ENCODE measurements around the gene EPB41.

The EPB41 gene

DNA sequence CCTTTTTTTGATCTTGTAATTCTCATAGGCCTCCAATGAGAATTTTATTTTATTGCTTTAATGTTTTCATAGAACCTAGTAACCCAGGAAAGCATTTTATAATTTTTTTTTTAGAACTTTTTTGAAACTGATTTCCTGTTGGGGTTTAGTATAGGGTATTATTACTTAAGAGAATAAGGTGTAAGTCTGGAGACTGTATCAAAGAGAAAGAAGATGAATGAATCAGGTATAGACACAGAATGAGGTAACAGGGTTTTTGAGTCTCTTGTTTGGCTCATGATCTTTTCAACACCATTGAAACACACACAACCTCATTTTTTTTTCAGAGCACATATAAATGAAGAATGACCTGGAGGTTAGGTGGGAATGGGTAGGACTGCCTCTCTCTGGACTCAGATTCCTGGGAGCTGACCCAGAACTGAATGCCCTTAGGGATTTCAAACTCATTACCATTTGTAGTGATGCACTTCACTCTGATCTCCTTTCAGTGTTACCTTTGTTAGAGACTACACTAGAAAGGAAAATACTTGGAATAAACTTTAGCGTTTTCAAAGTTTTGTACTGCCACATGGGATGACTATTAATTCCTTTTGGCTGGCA lies 51.0 kb downstream of the EPB41 start:
- Mint-ChIP-seq H3K4me1 (ENCODE audit: low read depth) (peaks cover 13% of the 10 kb centered on the region), H3K4me3 (no peak overlapping the region), H3K36me3 (ENCODE audit: low read depth) (peaks cover 8% of the 10 kb centered on the region), H3K27me3 (ENCODE audit: low read depth) (no peaks in the 10 kb centered on the region), H3K9me3 (no peaks in the 10 kb centered on the region), H3K27ac (no peak overlapping the region)

DNA sequence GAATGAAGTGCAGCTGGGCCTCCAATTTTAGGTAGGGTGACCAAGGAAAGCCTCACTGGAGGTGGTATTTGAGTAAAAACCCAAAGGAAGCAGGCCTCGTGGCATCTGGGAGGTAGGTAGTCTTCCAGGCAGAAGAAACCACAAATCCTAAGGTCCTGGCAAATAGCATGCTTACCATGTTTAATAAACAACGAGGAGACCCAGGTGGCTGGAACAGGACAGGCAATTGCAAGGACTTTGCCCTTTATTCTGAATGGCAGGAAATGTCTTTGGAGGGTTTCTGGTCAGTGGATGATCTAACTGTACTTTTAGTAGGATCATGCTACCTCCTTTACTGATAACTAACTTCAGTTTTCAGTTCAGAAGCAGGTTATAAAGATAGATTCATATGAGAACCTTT lies 52.2 kb downstream of the EPB41 start:
- H3K9me3 Mint-ChIP-seq, result no peaks in the 10 kb centered on the region
- no peak overlapping the region for H3K4me3 Mint-ChIP-seq
- H3K36me3 Mint-ChIP-seq (ENCODE audit: low read depth), result peaks cover 6% of the 10 kb centered on the region
- H3K4me1 Mint-ChIP-seq (ENCODE audit: low read depth), result peaks cover 9% of the 10 kb centered on the region
- H3K27me3 Mint-ChIP-seq (ENCODE audit: low read depth), result no peaks in the 10 kb centered on the region
- no peak overlapping the region for H3K27ac Mint-ChIP-seq

DNA sequence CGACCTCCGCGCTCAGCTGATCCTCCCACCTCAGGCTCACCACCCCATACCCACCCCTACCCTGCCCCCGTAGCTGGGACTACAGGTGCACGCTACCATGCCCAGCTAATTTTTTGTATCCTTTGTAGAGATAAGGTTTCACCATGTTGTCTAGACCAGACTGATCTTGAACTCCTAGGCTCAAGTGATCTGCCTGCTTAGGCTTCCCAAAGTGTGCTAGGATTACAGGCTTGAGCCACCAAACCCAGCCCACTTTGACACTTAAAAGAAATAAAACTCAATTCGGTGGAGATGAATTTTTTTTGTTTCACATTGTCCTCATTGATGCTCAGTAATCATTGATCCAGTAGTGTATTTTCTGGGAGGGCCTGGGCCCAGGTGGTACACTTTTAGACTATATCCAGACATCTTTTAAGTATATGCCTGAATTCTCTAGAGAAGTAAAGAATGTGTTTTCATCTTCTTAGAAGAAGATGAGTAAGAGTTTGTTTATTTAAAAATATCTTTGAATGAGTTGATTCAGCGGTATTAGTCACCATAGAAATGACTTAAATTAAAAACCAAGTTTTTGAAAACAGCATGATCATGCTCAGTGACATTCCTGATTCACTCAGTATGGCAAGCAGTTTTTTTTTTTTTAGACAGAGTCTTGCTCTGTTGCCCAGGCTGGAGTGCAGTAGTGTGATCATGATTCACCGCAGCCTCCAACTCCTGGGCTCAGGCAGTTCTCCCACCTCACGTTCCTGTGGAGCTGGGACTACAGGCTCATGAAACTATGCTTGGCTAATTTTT lies 57.8 kb downstream of the EPB41 start:
- Mint-ChIP-seq H3K4me3 (no peak overlapping the region), H3K9me3 (no peaks in the 10 kb centered on the region), H3K27me3 (ENCODE audit: low read depth) (no peaks in the 10 kb centered on the region), H3K4me1 (ENCODE audit: low read depth) (peaks cover 20% of the 10 kb centered on the region), H3K27ac (no peak overlapping the region), H3K36me3 (ENCODE audit: low read depth) (peaks cover 8% of the 10 kb centered on the region)

DNA sequence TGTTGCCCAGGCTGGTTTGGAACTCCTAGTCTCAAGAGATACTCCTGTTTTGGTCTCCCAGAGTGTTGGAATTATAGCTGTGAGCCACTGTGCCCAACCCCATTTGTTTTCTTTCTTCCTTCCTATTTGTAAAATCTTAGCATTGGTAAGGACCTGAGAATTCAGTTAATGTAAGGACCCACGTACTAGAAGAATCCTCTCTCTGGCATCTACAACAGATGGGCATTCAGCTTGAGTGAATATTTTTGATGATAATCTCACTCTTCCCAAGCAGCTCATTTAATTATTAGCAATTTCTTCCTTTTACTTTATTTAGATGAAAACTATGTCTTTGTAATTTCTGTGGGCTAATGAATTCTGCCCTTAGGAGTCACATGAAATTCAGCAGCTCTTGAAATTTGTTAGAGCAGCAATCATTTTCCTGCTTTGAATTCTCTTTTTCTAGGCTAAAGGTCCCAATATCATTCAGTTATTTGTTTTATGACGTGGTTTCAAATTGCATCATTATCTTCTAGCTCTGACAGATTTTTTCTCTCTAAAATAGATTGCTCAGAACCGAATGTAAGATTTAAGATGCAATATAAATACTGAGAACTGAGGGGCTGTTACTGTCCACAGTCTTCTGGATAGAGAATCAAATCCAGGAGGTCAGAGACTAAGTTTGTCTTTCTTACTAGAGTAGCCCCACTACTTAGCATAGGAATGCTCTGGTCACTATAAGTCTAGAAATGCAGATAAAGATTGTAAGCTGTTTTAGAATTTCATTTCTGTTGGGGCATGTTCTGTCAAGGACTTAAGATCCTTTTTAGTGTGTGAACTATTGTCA lies 59.4 kb downstream of the EPB41 start:
- Mint-ChIP-seq H3K36me3 (ENCODE audit: low read depth) (peaks cover 9% of the 10 kb centered on the region), H3K27ac (peak overlapping the region; percentile 6), H3K4me3 (no peak overlapping the region), H3K27me3 (ENCODE audit: low read depth) (no peaks in the 10 kb centered on the region), H3K4me1 (ENCODE audit: low read depth) (peaks cover 24% of the 10 kb centered on the region), H3K9me3 (no peaks in the 10 kb centered on the region)

DNA sequence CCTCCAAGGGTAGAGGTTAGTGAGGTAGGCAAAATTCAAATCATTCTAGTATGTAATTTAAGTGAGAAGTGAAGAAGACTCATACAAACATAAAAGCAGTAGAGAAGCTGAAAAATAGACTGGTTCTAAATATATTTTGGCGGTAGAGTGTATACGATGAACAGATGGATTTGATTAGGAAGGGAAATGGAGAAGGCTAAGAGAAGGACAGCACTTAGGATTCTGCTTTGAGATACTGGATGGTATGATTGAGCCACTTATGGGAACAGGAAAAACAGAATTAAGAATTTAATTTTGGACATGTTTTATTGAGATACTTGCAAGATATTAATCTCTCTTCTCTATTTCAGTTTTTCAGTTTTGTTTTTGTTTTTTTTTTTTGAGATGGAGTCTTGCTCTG lies 60.1 kb downstream of the EPB41 start:
- Mint-ChIP-seq H3K4me1 (ENCODE audit: low read depth) (peaks cover 24% of the 10 kb centered on the region), H3K27ac (peak overlapping the region; percentile 6), H3K4me3 (no peak overlapping the region), H3K9me3 (no peaks in the 10 kb centered on the region), H3K27me3 (ENCODE audit: low read depth) (no peaks in the 10 kb centered on the region), H3K36me3 (ENCODE audit: low read depth) (peaks cover 9% of the 10 kb centered on the region)

DNA sequence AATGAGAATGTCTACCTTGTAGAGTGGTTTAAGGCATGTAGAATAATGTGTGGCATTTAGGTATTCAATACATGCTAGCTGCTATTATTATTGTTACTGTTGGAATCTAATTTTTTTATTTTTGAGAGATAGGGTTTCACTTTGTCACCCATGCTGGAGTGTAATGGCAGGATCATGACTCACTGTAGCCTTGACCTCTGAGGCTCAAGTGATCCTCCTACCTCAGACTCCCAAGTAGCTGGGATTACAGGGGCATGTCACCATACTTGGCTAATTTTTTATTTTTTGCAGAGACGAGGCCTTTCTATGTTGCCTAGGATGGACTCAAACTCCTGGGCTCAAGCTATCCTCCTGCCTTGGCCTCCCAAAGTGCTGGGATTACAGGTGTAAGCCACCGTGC lies 61.9 kb downstream of the EPB41 start:
- H3K4me1 Mint-ChIP-seq (ENCODE audit: low read depth), result peaks cover 29% of the 10 kb centered on the region
- H3K36me3 Mint-ChIP-seq (ENCODE audit: low read depth), result peaks cover 9% of the 10 kb centered on the region
- no peak overlapping the region for H3K4me3 Mint-ChIP-seq
- no peaks in the 10 kb centered on the region for H3K9me3 Mint-ChIP-seq
- H3K27ac Mint-ChIP-seq, result no peak overlapping the region
- no peaks in the 10 kb centered on the region for H3K27me3 Mint-ChIP-seq (ENCODE audit: low read depth)

DNA sequence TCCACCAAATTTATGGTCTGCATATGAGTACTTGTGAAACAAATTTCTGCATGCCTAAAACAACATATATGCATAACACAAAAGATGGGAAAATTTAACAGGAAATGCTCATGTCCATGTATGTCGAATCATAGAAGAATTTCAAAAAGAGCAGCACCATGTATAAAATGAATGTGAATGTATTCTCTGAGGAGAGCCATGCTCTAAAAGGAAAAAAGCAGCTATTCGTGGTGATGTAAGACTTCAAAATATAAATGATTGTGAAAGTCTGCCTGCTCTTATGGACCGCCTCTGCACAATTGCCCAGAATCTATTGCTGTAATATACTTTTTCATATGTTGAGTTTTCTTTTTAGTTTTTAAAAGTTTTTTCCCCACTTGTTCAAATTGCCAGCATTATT lies 66.8 kb downstream of the EPB41 start:
- Mint-ChIP-seq H3K27ac (no peak overlapping the region), H3K4me1 (ENCODE audit: low read depth) (peaks cover 18% of the 10 kb centered on the region), H3K9me3 (peaks cover 4% of the 10 kb centered on the region), H3K27me3 (ENCODE audit: low read depth) (no peaks in the 10 kb centered on the region), H3K36me3 (ENCODE audit: low read depth) (peaks cover 14% of the 10 kb centered on the region), H3K4me3 (no peak overlapping the region)

DNA sequence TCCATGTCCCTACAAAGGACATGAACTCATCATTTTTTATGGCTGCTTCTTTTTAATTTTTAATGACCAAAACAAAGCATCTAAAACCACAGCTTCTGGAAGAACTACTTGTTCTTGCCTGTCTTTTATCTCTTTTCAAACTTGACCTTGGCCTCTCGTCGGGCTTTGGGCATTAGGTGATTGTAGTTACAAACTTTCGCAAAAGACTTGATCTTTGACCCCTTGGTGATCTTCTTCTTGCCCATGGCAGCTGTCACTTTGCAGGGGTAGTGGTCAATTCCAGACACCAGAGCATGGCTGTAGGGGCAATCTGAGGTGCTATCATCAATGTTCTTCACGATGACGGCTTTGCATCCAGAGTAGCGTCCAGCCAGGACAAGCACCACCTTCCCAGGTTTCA lies 67.8 kb downstream of the EPB41 start:
- Mint-ChIP-seq H3K27ac (no peak overlapping the region), H3K4me1 (ENCODE audit: low read depth) (peaks cover 21% of the 10 kb centered on the region), H3K4me3 (no peak overlapping the region), H3K36me3 (ENCODE audit: low read depth) (peaks cover 11% of the 10 kb centered on the region), H3K9me3 (peaks cover 4% of the 10 kb centered on the region), H3K27me3 (ENCODE audit: low read depth) (no peaks in the 10 kb centered on the region)

DNA sequence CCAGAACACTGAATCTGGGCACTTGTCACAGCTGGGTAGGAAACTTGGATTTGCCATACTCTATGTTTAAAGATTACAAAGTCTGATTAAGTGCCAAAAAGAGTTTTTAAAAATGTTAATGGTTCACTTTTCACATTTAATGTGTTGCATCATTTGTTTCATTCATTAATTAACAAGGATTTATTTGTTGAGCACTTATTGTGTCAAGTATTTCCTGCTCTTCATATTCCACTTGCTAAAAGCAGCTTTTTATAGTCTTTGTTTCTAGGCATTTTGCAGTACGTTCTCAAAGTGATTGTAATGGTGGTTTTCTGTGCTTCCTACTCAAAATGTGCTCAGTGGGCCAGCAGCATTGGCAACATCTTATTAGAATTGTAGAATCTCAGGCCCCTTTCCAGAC lies 68.7 kb downstream of the EPB41 start:
- H3K9me3 Mint-ChIP-seq, result peaks cover 4% of the 10 kb centered on the region
- H3K4me3 Mint-ChIP-seq, result no peak overlapping the region
- H3K27ac Mint-ChIP-seq, result no peak overlapping the region
- H3K27me3 Mint-ChIP-seq (ENCODE audit: low read depth), result no peaks in the 10 kb centered on the region
- H3K36me3 Mint-ChIP-seq (ENCODE audit: low read depth), result peaks cover 15% of the 10 kb centered on the region
- peaks cover 17% of the 10 kb centered on the region for H3K4me1 Mint-ChIP-seq (ENCODE audit: low read depth)

DNA sequence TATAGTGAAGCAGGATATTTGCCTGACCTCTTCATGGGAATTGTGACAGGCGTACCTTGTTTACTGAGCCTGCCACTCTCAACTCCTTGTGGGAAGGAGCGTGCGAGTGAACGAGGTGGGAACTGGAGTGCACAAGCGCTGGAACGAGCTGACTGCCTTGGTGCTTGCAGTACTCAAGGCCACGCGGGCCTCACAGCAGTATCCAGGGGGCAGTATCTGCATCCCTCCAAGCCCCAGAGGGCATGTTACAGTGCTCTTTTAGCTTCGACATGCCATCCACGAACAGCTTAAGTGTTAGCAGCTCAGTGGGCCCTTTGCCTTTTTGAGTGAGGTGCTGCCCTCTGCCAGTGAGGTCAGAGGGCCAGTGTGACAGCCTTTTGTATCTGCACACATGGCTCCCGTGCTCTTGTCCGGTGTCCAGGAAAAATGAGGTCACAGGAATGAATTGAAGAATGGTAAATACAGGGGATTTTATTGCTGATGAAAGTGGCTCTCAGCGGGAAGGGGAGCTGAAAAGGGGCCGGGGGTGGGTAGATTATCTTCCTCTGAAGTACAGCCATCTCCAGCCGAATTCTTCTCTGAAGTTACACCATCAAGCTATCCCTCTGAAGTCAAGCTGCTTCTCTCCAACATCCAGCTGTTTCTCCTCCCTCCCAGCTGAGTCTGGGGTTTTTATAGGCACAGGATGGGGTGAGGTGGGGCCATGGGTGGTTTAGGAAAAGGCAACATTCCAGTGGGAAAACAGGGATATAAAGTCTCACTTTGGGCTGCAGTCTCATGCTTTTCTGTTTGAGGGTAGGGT lies 69.3 kb downstream of the EPB41 start:
- Mint-ChIP-seq H3K36me3 (ENCODE audit: low read depth) (peaks cover 15% of the 10 kb centered on the region), H3K27ac (no peak overlapping the region), H3K4me3 (no peak overlapping the region), H3K9me3 (peaks cover 4% of the 10 kb centered on the region), H3K27me3 (ENCODE audit: low read depth) (no peaks in the 10 kb centered on the region), H3K4me1 (ENCODE audit: low read depth) (peaks cover 17% of the 10 kb centered on the region)

DNA sequence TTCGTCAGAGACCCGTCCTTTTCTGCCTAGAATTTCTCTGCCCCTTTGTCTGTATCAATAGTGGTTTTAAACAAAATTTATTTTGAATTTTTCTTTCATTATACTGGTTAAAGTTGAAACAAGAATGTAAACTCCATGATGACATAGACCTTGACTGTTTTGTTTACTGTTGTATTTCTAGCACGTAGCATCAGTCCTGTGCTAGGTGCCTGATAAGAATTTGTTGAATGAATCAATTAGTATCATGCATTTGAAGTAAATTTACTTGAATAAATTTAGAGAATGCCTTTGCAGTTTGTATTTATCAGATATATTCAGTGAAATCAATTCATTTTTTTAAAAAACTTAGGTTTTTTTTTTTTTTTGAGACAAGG lies 69.9 kb downstream of the EPB41 start:
- Mint-ChIP-seq H3K9me3 (peaks cover 4% of the 10 kb centered on the region), H3K27ac (no peak overlapping the region), H3K4me3 (no peak overlapping the region), H3K36me3 (ENCODE audit: low read depth) (peaks cover 15% of the 10 kb centered on the region), H3K4me1 (ENCODE audit: low read depth) (peaks cover 17% of the 10 kb centered on the region), H3K27me3 (ENCODE audit: low read depth) (no peaks in the 10 kb centered on the region)

DNA sequence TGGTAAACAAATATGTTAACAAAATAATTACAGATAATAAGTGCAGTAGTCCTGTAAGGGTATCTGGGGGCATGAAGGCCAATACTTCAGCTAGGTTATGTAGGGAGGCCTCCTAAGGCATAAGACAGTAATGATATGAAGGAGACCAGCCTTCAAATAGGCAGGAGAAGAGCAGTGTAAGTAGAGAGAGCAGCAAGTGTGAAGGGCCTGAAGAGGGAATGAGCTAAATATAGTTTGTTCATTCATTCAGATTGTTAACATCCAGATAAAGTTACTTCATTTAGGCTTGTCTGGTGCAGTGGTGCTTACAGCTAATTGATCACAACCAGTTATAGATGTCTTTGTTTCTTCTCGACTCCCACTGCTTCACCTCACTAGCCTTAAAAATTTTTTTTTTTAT lies 71.1 kb downstream of the EPB41 start:
- Mint-ChIP-seq H3K9me3 (peaks cover 4% of the 10 kb centered on the region), H3K4me3 (no peak overlapping the region), H3K27me3 (ENCODE audit: low read depth) (no peaks in the 10 kb centered on the region), H3K27ac (no peak overlapping the region), H3K36me3 (ENCODE audit: low read depth) (peaks cover 15% of the 10 kb centered on the region), H3K4me1 (ENCODE audit: low read depth) (peaks cover 14% of the 10 kb centered on the region)

DNA sequence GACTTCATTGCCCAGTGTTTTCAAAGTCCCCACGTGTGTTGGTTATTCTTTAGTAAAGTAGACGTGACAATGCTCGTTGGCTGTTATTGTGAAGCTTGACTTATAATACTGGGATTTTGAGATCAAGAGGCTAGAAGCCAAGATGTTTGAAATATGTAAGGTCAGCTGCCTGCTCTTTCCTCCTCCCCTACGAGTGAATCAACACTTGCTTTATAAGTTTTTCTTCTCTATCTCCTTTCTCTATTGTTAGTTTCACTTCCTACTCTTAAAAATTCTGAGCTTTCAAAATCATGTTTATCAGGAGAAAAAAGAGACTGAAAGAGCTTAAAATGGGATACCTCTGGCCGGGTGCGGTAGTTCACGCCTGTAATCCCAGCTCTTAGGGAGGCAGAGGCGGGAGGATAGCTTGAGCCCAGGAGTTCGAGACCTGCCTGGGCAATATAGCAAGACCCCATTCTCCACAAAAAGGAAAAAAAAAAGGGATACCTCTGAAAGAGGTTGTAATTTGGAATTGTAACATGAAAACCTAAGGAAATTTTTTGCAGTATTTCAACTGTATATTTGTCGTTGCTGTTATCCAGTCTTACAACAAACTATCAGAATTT lies 72.0 kb downstream of the EPB41 start:
- H3K27me3 Mint-ChIP-seq (ENCODE audit: low read depth), result no peaks in the 10 kb centered on the region
- H3K27ac Mint-ChIP-seq, result no peak overlapping the region
- no peak overlapping the region for H3K4me3 Mint-ChIP-seq
- H3K36me3 Mint-ChIP-seq (ENCODE audit: low read depth), result peaks cover 15% of the 10 kb centered on the region
- H3K9me3 Mint-ChIP-seq, result peaks cover 4% of the 10 kb centered on the region
- peaks cover 12% of the 10 kb centered on the region for H3K4me1 Mint-ChIP-seq (ENCODE audit: low read depth)

DNA sequence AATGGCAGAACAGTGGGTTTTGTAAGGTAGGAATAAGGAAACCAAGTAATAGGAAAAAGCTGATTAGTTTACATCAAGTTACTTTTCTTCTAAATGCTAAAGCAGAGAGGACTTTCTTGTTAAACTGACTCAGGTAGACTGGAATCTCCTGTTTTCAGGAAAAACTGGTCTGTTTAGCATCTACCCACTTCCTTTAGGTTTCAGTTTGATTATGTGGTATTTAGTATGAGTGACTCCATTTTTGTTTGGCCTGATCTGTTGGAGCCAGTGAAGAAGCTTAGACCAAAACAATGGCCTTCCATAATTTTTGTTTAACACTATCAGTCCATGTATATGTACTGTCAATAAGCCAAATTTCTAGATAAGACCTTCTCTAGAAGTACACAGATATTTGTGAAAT lies 88.4 kb downstream of the EPB41 start:
- peaks cover 9% of the 10 kb centered on the region for H3K4me1 Mint-ChIP-seq (ENCODE audit: low read depth)
- H3K27ac Mint-ChIP-seq, result no peak overlapping the region
- H3K27me3 Mint-ChIP-seq (ENCODE audit: low read depth), result no peaks in the 10 kb centered on the region
- H3K4me3 Mint-ChIP-seq, result no peak overlapping the region
- H3K9me3 Mint-ChIP-seq, result no peaks in the 10 kb centered on the region
- peaks cover 29% of the 10 kb centered on the region for H3K36me3 Mint-ChIP-seq (ENCODE audit: low read depth)

Data from T-helper 1 cell treated with Interleukin-12 subunit alpha and Interleukin-12 subunit beta and Interleukin-4 antibody, amounts not matched to agents 30 μg/mL and 1 μg/mL, for 36 hours (primary cell).